ENCODE measurements around the gene LRRK1. TPM values are rescaled to one million over a fixed set of nuclear protein-coding genes. Genes with fewer than 3 reads are reported as not detected.

The LRRK1 gene
- total and polyA plus RNA-seq, 8 donors = 4.3 to 19.4 (median 11.1) TPM

DNA sequence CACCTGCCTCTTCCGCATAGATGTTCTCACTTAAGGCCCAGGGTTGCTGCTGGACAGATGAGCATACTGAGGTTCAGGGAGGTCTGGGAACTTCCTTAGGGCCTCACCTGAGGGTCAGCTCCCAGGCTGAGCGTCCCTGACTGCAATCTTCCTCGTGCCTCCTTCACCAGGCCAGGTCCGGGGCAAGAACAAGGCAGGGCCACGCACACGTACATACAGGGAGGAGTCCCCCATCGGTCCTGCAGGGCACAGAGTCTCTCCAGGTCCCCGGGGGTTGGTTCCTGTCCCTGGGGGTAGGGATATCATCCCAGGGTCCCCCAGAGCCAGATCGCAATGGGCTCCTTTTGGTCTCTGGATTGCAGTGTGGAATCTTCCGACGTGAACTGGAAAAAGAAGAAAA, 130.1 kb downstream of the LRRK1 start:
- Histone ChIP-seq H3K36me3 (peaks cover 0 to 19% (median 0%) of the 10 kb centered on the region in 3 donors), H3K9me3 (no peaks in the 10 kb centered on the region), H3K27me3 (no peaks in the 10 kb centered on the region), H3K4me1 (no peaks in the 10 kb centered on the region), H3K27ac (no peak overlapping the region), H3K4me3 (no peak overlapping the region)
- peak in 1 of 6 donors; percentile 9 for DNase-seq
- no peak for TF ChIP-seq CTCF (IDR thresholded peaks at IDR 0.05)
- no peak for ATAC-seq
- no peak for FAIRE-seq
- WGBS, 2 donors = 87 to 93% methylated on average over 11 of the region's 11 CpGs
- intact Hi-C loops (cut with DNase I) = no loop called here

- ATAC-seq (no peak), FAIRE-seq (no peak), DNase-seq (no peak)
- no peaks in the 10 kb centered on the region for H3K9me3 ChIP-seq
- intact Hi-C loops (cut with DNase I) = no loop called here
- no peak overlapping the region for H3K27ac ChIP-seq
- WGBS, 2 donors = 84 to 91% methylated on average over 22 of the region's 22 CpGs
- H3K4me1 ChIP-seq = no peaks in the 10 kb centered on the region
- peaks cover 0 to 22% (median 0%) of the 10 kb centered on the region in 3 donors for H3K36me3 ChIP-seq
- no peaks in the 10 kb centered on the region for H3K27me3 ChIP-seq
- H3K4me3 ChIP-seq = no peak overlapping the region
- TF ChIP-seq CTCF (IDR thresholded peaks at IDR 0.05) = no peak
Observed at GRCh38 chr15:101049856-101050622, 130.9 kb downstream of the LRRK1 start.

- H3K4me3 ChIP-seq = no peak overlapping the region
- DNase-seq = no peak
- no peaks in the 10 kb centered on the region for H3K9me3 ChIP-seq
- intact Hi-C loops (cut with DNase I) = no loop called here
- 82 to 84% methylated on average over 10 of the region's 10 CpGs for WGBS, 2 donors
- no peak for TF ChIP-seq CTCF (IDR thresholded peaks at IDR 0.05)
- no peak for ATAC-seq
- no peak for FAIRE-seq
- H3K4me1 ChIP-seq = no peaks in the 10 kb centered on the region
- no peaks in the 10 kb centered on the region for H3K27me3 ChIP-seq
- H3K36me3 ChIP-seq = peaks cover 0 to 24% (median 0%) of the 10 kb centered on the region in 3 donors
- no peak overlapping the region for H3K27ac ChIP-seq
Observed at GRCh38 chr15:101050623-101051290, 131.6 kb downstream of the LRRK1 start.

DNA sequence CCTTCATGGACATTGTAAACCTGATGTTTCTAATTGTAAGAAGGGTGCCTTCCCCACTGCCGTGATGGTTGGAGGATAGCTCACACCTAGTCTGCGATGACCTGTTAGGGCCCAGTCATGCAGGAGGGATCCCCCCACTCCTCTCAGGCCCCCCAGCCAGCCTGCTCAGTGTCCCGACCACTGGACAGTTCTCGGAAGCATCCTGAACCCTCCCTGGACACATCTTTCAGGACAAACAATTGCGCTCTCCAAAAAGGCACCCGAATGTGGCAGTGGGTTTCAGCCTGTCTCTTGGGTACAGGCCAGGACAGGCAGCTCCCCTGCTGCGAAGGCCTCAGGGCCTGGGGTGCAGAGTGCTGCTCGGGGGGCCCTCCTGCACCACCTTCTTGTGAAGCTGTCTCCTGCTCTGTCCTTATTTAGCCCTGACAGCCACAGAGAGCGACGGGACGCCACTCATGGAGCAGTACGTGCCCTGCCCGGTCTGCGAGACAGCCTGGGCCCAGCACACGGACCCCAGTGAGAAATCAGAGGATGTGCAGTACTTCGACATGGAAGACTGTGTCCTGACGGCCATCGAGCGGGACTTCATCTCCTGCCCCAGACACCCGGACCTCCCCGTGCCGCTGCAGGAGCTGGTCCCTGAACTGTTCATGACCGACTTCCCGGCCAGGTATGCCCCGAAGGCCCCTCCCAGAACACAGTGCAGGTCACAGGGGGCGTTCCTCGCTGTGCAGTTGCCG, 132.3 kb downstream of the LRRK1 start:
- Histone ChIP-seq H3K27me3 (no peaks in the 10 kb centered on the region), H3K4me1 (no peaks in the 10 kb centered on the region), H3K9me3 (no peaks in the 10 kb centered on the region), H3K27ac (no peak overlapping the region), H3K36me3 (peaks cover 0 to 24% (median 0%) of the 10 kb centered on the region in 3 donors), H3K4me3 (no peak overlapping the region)
- no peak for FAIRE-seq
- no peak for ATAC-seq
- intact Hi-C loops (cut with DNase I) = no loop called here
- WGBS, 2 donors = 90 to 93% methylated on average over 28 of the region's 28 CpGs
- DNase-seq = peak in 1 of 6 donors; percentile 65
- TF ChIP-seq CTCF (IDR thresholded peaks at IDR 0.05) = no peak
